ENCODE data around the gene LBHD1.

- no peak for TF ChIP-seq CTCF (conservative IDR thresholded peaks at IDR 0.05; ENCODE audit: low read length)
- TF ChIP-seq EZH2phosphoT487 (IDR thresholded peaks at IDR 0.05; ENCODE audit: borderline replicate concordance, low read depth, low read length), result no peak
Measured at GRCh38 chr11:62621027-62621566, 51.0 kb downstream of the LBHD1 start.
